ENCODE data around the gene PIH1D1.

DNA sequence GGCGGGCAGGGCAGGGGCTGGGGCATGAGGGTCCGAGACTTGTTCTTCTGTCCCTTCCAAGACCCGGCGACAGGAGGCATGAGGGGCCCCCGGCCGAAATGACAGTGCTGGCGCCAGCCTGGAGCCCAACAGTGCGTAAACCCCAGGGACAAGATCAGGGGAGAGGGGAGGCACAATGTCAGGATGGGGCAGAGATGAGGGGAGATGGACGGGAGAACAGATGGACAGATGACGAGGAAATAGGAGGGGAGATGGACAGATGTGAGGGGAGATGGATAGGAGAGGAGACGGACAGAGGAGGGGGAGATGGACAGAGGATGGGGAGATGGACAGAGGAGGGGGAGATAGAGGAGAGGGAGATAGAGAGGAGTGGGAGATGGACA is 22.9 kb upstream of the PIH1D1 start:
- TF ChIP-seq MYC (IDR thresholded peaks at IDR 0.05; ENCODE audit: low read depth, low read length) = no peak
- TF ChIP-seq POLR2A (IDR thresholded peaks at IDR 0.05; ENCODE audit: extremely low read depth, insufficient read length) = no peak
- TF ChIP-seq, protein P1, sequence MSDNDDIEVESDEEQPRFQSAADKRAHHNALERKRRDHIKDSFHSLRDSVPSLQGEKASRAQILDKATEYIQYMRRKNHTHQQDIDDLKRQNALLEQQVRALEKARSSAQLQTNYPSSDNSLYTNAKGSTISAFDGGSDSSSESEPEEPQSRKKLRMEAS (IDR thresholded peaks at IDR 0.05; ENCODE audit: low read depth, low read length) = no peak
- TF ChIP-seq, protein P2, sequence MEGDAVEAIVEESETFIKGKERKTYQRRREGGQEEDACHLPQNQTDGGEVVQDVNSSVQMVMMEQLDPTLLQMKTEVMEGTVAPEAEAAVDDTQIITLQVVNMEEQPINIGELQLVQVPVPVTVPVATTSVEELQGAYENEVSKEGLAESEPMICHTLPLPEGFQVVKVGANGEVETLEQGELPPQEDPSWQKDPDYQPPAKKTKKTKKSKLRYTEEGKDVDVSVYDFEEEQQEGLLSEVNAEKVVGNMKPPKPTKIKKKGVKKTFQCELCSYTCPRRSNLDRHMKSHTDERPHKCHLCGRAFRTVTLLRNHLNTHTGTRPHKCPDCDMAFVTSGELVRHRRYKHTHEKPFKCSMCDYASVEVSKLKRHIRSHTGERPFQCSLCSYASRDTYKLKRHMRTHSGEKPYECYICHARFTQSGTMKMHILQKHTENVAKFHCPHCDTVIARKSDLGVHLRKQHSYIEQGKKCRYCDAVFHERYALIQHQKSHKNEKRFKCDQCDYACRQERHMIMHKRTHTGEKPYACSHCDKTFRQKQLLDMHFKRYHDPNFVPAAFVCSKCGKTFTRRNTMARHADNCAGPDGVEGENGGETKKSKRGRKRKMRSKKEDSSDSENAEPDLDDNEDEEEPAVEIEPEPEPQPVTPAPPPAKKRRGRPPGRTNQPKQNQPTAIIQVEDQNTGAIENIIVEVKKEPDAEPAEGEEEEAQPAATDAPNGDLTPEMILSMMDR (IDR thresholded peaks at IDR 0.05; ENCODE audit: low read depth, low read length) = no peak
